CD4-positive, alpha-beta T cell treated with Interferon alpha-2 for 1 hour (primary cell): ENCODE results near the gene KMT5B.

Source experiments
- DNase-seq, 2 donors: peaks; one replicate each; pipeline ENCODE4 v3.0.0-alpha.2; 2020 to 2022

The KMT5B gene

GRCh38 chr11:68142441-68143309, 70.4 kb downstream of the KMT5B start:
- no peak for DNase-seq

DNA sequence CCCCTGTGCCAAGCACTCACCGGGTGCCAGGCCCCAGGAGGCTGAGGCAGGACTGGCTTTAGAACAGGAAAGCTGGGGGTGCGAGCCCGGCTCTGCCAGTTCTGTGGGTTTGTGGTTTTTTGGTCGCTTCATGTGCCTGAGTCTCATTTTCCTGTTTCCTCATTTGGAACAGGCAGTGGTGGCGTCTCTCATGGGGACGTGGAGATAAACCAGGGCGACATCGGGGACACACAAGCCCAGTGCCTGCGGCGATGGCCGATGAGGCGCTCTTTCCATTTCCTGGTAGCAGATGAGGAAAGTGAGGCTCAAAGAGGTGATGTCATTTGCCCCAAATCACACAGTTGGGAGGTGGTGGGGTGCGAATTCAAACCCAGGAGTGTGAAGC, 71.1 kb downstream of the KMT5B start:
- DNase-seq = peak; percentile 19 to 31

GRCh38 chr11:68141246-68142027, 71.7 kb downstream of the KMT5B start:
- no peak for DNase-seq

DNA sequence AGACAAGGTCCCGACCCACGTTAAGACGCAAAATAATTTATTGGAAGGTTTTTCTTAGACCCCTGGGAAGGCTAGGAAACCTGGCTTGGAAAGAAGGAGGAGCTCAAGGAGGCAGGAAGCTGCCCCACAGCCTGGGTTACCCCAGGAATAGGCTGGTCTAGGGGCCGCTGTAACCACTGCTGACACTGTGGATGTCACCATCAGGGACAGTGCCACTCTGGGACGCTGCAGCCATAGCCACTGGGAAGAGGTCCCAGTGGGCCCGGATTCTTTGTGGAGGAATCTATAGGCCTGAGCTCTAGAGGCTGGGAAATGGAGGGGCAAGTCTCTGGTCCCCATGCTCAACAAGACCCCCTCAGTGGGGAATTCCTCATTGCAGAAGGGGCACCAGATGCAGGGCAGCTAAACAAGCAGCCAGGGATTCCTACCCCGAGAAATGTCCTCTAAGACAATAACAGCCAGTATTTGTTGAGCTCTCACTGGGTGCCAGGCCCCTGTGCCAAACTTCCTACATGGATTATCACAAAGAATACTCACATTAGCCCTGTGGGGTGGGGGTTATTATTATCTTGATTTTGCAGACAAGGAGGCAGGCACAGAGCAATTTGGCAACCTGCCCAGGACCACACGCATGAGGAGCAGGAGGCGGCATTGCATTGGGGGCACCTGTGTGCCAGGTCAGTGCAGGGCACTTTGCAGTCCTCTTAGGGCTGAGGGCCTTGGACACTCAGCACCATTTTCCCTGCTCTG, 72.4 kb downstream of the KMT5B start:
- no peak for DNase-seq

- DNase-seq = no peak
Observed at GRCh38 chr11:68138237-68138636, 74.9 kb downstream of the KMT5B start.

GRCh38 chr11:68137833-68138232, 75.3 kb downstream of the KMT5B start:
- no peak for DNase-seq

DNA sequence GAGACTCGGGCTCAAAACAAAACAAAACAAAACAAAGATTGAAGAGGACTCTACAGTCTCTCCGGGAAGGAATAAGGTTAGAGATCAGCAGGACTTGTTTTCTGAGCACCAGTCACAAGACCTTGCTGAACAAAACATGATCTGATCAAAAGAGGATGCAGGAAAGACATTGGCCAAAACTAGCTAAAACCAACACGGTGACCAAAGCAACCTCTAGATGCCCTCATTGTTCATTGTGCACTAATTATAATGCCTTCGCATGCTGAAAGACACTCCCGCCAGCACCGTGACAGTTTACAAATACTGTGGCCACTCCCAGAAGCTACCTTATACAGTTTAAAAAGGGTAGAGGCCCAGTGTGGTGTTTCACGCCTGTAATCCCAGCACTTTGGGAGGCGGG, 76.2 kb downstream of the KMT5B start:
- no peak for DNase-seq

DNA sequence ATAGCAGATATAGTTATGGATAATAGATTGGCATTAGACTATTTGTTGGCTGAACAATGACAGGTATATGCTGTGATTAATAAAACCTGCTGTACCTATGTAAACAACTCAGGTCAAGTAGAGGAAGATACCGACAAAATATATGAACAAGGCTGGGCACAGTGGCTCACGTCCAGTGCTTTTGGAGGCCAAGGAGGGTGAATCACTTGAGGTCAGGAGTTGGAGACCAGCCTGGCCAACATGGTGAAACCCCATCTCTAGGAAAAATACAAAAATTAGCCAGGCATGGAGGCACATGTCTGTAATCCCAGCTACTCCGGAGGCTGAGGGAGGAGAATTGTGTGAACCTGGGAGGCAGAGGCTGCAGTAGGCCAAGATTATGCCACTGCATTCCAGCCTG, 77.9 kb downstream of the KMT5B start:
- DNase-seq = no peak

- no peak for DNase-seq
Observed at GRCh38 chr11:68133761-68134160, 79.3 kb downstream of the KMT5B start.

GRCh38 chr11:68130121-68130520, 83.0 kb downstream of the KMT5B start:
- no peak for DNase-seq

GRCh38 chr11:68128682-68129327, 84.3 kb downstream of the KMT5B start:
- DNase-seq = no peak

DNA sequence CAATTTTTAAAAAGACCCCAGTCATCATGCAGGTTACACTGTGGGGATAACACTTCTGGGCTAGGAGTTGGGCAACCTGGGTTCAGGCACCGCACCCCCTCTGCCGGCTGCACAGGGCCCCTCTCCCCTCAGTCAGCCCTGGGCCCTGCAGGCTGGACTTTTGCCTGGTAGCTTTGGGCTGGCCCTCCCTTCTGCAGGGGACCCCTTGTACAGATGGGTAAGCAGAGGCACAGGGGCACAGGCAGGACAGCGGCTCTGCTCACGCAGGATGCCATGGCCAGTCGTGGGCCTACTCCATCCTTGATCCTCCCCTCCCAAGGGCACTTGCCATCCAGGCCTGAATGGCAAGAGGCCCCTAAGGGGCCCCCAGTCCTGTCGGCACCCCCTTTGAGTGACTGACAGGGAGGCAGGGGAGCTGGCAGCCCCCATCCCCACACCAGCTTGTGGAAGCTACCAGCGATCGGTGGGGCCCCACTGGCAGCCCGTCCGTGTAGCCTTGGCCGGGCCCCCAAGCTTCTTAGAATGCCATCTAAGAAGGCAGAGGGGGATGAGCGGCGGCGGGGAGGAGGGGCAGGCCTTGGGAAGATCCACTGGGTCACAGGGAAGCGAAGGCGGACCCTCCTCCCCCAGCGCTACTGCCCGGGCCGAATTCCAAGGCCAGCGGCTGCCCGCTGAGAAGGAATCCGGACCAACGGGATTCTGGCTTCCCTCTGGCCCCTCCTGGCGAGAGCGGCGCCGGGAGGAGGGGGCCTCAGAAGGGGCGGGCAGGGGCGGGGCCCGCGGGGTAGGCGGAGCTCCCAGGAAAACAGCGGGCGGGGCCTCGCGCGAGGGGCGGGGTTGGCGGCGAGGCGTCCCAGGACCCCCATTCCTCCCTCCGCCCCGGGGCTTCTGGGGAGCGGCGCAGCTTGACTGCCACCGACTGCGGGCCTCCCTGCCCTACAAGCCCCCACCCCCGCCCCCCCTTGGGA, 85.1 kb downstream of the KMT5B start:
- no peak for DNase-seq

GRCh38 chr11:68125164-68125563, 87.9 kb downstream of the KMT5B start:
- DNase-seq = no peak

- no peak for DNase-seq
Observed at GRCh38 chr11:68122936-68123539, 90.1 kb downstream of the KMT5B start.

DNA sequence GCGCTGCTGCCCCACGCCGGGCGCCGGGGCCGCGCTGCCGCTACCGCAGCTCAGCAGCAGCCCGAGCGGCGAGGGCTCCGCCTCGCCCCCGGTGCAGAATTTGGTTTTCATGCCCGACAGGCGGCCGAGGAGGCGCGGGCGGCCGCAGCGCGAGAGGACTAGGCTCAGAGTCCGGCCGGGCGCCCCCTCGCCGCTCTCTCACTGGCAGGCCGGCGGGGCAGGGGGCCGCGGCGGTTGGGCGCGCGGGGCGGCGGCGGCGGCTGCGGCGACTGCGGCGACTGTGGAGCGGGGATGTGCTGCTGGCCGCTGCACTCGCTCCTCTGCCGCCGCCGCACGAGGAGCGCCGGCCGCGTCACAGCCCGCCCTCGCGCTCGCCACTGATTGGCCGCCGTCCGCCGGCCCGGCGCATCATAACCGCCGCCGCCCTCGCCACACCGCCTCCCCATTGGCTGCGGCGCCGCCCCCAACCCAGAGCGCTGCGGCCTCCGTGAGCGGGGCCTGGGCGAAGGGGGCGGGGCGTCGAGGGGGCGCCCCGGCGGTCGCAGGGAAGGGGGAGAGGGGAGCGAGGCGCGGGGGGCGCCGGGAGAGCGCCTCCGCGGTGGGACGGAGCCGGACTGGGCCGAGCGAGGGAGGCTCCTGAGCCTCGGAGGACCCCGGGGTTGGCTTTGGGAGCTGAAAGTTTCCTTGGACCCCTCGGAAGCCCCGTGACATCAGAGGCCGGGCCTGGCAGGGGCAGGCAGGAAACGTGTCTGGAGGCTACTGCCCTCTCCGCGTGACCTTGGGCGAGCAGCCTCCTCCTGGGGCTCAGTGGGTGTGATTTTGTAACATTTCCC, 91.8 kb downstream of the KMT5B start, which contains the start of gene CHKA:
TSS of gene CHKA (minus strand) at position 322 of the 833 bp plus-strand sequence. CDS start at position 111, 211 bp downstream.
- peak; percentile 88 for DNase-seq

DNA sequence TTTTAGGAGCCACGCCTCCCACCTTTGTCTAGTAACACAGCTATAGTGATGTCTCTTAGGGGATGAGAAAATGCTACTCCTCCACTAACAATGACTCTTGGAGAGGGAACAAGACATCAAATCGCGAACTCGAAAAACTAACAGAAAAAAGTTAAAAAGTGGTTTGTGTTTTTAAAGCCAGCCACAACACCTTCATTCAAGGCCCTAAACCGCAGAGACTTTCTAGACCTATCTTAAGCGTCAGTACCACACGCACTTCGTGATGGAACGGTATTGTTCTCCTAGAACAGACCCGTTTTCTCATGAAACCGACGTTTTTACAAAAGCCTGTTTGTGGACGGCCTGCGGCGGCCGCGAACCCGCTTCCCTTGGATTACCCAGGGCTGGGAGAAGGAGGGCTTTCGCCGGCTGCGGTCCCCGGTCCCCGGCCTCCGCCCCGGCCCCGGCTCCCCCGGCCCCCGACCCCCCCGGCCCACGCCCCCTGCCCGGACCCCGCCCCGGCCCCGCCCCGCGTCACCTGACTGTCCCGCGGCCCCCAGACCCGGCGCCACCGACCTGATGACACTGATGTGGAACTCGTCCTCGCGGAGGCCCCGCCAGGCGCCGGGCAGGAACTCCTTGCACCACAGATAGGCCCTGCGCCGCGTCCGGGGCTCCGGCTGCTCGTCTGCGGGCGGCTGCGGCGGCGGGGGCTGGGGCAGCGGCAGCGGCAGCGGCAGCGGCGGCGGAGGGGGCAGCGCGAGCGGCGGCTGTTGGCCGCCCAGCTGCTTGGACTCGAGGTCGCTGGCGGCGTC, 92.6 kb downstream of the KMT5B start:
- peak; percentile 50 to 57 for DNase-seq

- DNase-seq = no peak
Observed at GRCh38 chr11:68118706-68119448, 94.2 kb downstream of the KMT5B start.

DNA sequence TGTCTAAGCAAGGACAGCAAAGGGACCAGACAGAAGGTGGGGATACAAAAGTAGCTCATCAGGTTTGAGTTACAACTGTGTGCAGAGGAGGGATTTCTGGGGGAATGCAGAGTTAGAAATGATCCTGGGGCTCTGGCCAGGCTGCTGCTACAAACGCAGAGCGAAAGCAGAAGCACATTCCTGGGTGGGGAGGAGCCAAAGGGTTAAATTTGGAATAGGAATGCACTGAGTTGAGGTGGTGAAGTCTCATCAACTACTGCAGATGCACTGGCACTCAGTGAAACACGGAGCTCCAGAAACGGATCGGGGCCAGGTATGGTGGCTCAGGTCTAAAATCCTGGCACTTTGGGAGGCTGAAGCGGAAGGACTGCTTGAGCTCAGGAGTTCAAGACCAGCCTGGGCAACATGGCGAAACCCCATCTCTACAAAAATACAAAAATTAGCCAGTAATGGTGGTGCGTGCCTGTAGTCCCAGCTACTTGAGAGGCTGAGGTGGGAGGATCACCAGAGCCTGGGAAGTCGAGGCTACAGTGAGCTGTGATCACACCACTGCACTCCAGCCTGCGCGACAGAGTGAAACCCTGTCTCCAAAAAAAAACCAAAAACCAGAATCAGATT, 95.1 kb downstream of the KMT5B start:
- no peak for DNase-seq
